ENCODE measurements around the gene VEZT. TPM values are rescaled to one million over a fixed set of nuclear protein-coding genes. Genes with fewer than 3 reads are reported as not detected.

The VEZT gene
- total and polyA plus RNA-seq, 2 experiments from 2014 or later = 37.9 to 84.2 TPM

GRCh38 chr12:95185072-95185471 is 32.5 kb upstream of the VEZT start:
- H3K4me2 ChIP-seq = no peak overlapping the region

GRCh38 chr12:95185854-95186253 is 31.8 kb upstream of the VEZT start:
- Histone ChIP-seq H3K4me3 (no peak overlapping the region), H3K4me1 (ENCODE audit: insufficient read depth) (peaks cover 14% of the 10 kb centered on the region), H3K4me2 (no peak overlapping the region), H3K79me2 (peaks cover 48% of the 10 kb centered on the region), H3K27me3 (no peaks in the 10 kb centered on the region), H4K20me1 (ENCODE audit: insufficient read depth, poor library complexity, severe bottlenecking) (no peaks in the 10 kb centered on the region), H3K36me3 (replicated peaks; ENCODE audit: insufficient read depth, low read depth) (no peaks in the 10 kb centered on the region), H2AFZ (no peak overlapping the region), H3K9me2 (replicated peaks; ENCODE audit: insufficient read depth) (no peaks in the 10 kb centered on the region), H3K9me3 (ENCODE audit: low read depth) (no peaks in the 10 kb centered on the region), H3K27ac (no peak overlapping the region)
- TF ChIP-seq CTCF (IDR thresholded peaks at IDR 0.05; ENCODE audit: poor library complexity) = no peak
- no peak for TF ChIP-seq EZH2 (IDR thresholded peaks at IDR 0.05; ENCODE audit: borderline replicate concordance)
- no peak for DNase-seq (ENCODE audit: low spot score)

More at GRCh38 chr12:95185072-95185471, 32.5 kb upstream of the VEZT start:
- WGBS (ENCODE audit: low lambda C conversion rate, missing lambda C conversion rate) = 73% methylated on average over 8 of the region's 8 CpGs
- Histone ChIP-seq H3K9me3 (ENCODE audit: low read depth) (no peaks in the 10 kb centered on the region), H3K27me3 (no peaks in the 10 kb centered on the region), H2AFZ (no peak overlapping the region), H3K79me2 (peaks cover 41% of the 10 kb centered on the region), H3K4me1 (ENCODE audit: insufficient read depth) (peaks cover 14% of the 10 kb centered on the region), H4K20me1 (ENCODE audit: insufficient read depth, poor library complexity, severe bottlenecking) (no peaks in the 10 kb centered on the region), H3K36me3 (replicated peaks; ENCODE audit: insufficient read depth, low read depth) (no peaks in the 10 kb centered on the region), H3K27ac (no peak overlapping the region), H3K4me3 (no peak overlapping the region), H3K9me2 (replicated peaks; ENCODE audit: insufficient read depth) (no peaks in the 10 kb centered on the region)
- TF ChIP-seq EZH2 (IDR thresholded peaks at IDR 0.05; ENCODE audit: borderline replicate concordance) (no peak), CTCF (IDR thresholded peaks at IDR 0.05; ENCODE audit: poor library complexity) (no peak)
- no peak for DNase-seq (ENCODE audit: low spot score)

GRCh38 chr12:95187865-95188415 is 29.7 kb upstream of the VEZT start:
- Histone ChIP-seq H3K9me3 (ENCODE audit: low read depth) (no peaks in the 10 kb centered on the region), H3K9me2 (replicated peaks; ENCODE audit: insufficient read depth) (no peaks in the 10 kb centered on the region), H3K27ac (peak overlapping the region; percentile 80), H3K4me2 (peak overlapping the region; percentile 42), H3K4me3 (no peak overlapping the region), H3K27me3 (no peaks in the 10 kb centered on the region), H4K20me1 (ENCODE audit: insufficient read depth, poor library complexity, severe bottlenecking) (no peaks in the 10 kb centered on the region), H2AFZ (no peak overlapping the region), H3K79me2 (peaks cover 56% of the 10 kb centered on the region), H3K36me3 (replicated peaks; ENCODE audit: insufficient read depth, low read depth) (no peaks in the 10 kb centered on the region), H3K4me1 (ENCODE audit: insufficient read depth) (peaks cover 14% of the 10 kb centered on the region)
- WGBS (ENCODE audit: low lambda C conversion rate, missing lambda C conversion rate) = 70% methylated on average over 5 of the region's 5 CpGs
- no peak for DNase-seq (ENCODE audit: low spot score)
- no peak for TF ChIP-seq EZH2 (IDR thresholded peaks at IDR 0.05; ENCODE audit: borderline replicate concordance)
- TF ChIP-seq CTCF (IDR thresholded peaks at IDR 0.05; ENCODE audit: poor library complexity) = no peak
- no peak for TF ChIP-seq EZH2phosphoT487 (IDR thresholded peaks at IDR 0.05; ENCODE audit: low read depth, severe bottlenecking, unreplicated experiment)
